Activated naive CD4-positive, alpha-beta T cell treated with anti-CD3 and anti-CD28 coated beads, Interleukin-2, amount 50 U/mL, for 24 hours (primary cell): ENCODE measurements around the gene ITGB7.

Experiments used
- H3K27ac Mint-ChIP-seq: one replicate; pipeline ENCODE4 v1.8.0; 2021; ENCODE audit warnings: mild to moderate bottlenecking, mixed read lengths
- H3K27me3 Mint-ChIP-seq: one replicate; pipeline ENCODE4 v1.8.0; 2021; ENCODE audit warnings: mixed read lengths
- H3K36me3 Mint-ChIP-seq: one replicate; pipeline ENCODE4 v1.8.0; 2021; ENCODE audit warnings: mixed read lengths
- H3K4me1 Mint-ChIP-seq: one replicate; pipeline ENCODE4 v1.8.0; 2021; ENCODE audit warnings: mixed read lengths
- H3K4me3 Mint-ChIP-seq: one replicate; pipeline ENCODE4 v1.8.0; 2021; ENCODE audit warnings: mild to moderate bottlenecking, mixed read lengths
- H3K9me3 Mint-ChIP-seq: one replicate; pipeline ENCODE4 v1.8.0; 2021; ENCODE audit warnings: mixed read lengths

The ITGB7 gene

DNA sequence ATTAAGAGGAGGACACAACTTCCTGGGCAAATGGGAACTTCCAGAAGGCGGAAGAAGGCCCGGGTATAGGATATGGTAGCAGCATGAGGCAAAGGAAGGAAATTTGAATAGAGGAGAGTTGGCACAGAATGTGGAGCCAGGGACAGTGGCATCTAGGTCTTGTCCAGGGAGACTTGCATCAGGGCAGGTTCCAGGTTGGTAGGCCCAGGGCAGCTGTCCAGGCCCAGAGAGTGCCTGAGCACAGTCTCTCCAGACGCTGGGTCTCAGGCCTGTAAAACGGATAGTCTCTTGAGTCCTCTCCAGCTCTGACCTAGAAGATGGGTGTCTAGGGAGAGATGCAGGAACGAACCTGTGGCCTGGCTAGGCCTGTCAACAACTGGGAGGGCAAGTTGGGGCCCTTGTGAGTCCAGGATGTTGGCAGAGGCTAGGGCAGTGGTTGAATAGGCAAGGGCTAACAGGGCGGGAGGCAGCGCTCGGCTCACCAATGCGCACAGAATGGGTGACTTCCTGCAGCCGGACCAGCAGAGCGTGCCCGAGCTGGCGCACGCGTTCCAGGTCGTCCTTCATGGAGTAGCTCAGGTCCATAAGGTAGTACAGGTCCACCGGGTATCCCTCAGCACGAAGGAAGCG, 9.9 kb downstream of the ITGB7 start:
- peak overlapping the region; percentile 92 for H3K27ac Mint-ChIP-seq
- peaks cover 50% of the 10 kb centered on the region for H3K4me1 Mint-ChIP-seq
- no peaks in the 10 kb centered on the region for H3K27me3 Mint-ChIP-seq
- no peak overlapping the region for H3K4me3 Mint-ChIP-seq
- no peaks in the 10 kb centered on the region for H3K9me3 Mint-ChIP-seq
- H3K36me3 Mint-ChIP-seq, result peaks cover 9% of the 10 kb centered on the region

DNA sequence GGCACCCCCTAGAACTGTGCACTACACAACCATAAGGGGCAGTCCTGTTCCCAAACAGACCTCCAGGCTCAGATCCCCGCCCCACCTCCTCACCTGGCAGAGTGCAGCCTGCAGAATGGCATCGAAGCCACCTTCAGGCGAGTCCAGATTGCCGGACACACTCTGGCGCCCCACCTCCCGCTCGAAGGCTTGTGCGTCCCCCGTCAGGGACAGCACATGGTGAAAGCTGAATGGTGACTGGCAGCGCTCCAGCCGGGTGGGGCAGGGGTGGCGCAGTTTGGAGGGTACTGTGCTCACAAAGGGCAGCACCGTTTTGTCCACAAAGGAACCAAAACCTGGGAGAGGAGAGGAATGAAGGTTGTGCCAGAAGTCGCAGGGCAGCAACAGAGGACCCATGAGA, 10.6 kb downstream of the ITGB7 start:
- Mint-ChIP-seq H3K27me3 (no peaks in the 10 kb centered on the region), H3K4me3 (no peak overlapping the region), H3K36me3 (peaks cover 11% of the 10 kb centered on the region), H3K4me1 (peaks cover 47% of the 10 kb centered on the region), H3K9me3 (no peaks in the 10 kb centered on the region), H3K27ac (no peak overlapping the region)

GRCh38 chr12:53195516-53196420, 11.3 kb downstream of the ITGB7 start:
- Mint-ChIP-seq H3K4me1 (peaks cover 42% of the 10 kb centered on the region), H3K27me3 (no peaks in the 10 kb centered on the region), H3K9me3 (no peaks in the 10 kb centered on the region), H3K27ac (peak overlapping the region; percentile 24), H3K4me3 (no peak overlapping the region), H3K36me3 (peaks cover 8% of the 10 kb centered on the region)

DNA sequence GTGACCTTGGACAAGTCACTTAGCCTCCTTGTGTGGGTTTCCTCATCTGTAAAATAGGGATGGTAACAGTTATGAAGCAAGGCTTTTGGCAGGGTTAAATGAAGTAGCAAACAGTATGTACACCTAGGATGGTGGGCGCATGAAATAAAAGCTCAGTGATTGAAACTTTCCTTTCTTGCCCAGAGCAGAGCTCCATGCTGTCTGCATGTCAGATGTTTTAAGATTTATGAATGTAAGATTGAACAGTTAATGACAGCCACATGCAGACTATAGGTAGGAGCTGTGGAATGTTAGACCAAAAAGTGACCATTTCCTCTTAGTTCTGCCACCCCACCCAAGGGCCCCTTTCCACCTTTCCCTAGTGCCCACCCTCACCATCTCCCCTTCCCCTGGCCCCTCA, 12.1 kb downstream of the ITGB7 start:
- H3K27me3 Mint-ChIP-seq, result no peaks in the 10 kb centered on the region
- no peaks in the 10 kb centered on the region for H3K9me3 Mint-ChIP-seq
- peaks cover 39% of the 10 kb centered on the region for H3K4me1 Mint-ChIP-seq
- peak overlapping the region; percentile 24 for H3K27ac Mint-ChIP-seq
- H3K4me3 Mint-ChIP-seq, result no peak overlapping the region
- peaks cover 6% of the 10 kb centered on the region for H3K36me3 Mint-ChIP-seq

GRCh38 chr12:53193985-53194716, 12.9 kb downstream of the ITGB7 start:
- H3K36me3 Mint-ChIP-seq, result peaks cover 3% of the 10 kb centered on the region
- H3K9me3 Mint-ChIP-seq, result no peaks in the 10 kb centered on the region
- H3K27ac Mint-ChIP-seq, result peak overlapping the region; percentile 94
- no peak overlapping the region for H3K4me3 Mint-ChIP-seq
- H3K27me3 Mint-ChIP-seq, result no peaks in the 10 kb centered on the region
- peaks cover 35% of the 10 kb centered on the region for H3K4me1 Mint-ChIP-seq

- peaks cover 27% of the 10 kb centered on the region for H3K4me1 Mint-ChIP-seq
Observed at GRCh38 chr12:53193040-53193439, 14.0 kb downstream of the ITGB7 start.

DNA sequence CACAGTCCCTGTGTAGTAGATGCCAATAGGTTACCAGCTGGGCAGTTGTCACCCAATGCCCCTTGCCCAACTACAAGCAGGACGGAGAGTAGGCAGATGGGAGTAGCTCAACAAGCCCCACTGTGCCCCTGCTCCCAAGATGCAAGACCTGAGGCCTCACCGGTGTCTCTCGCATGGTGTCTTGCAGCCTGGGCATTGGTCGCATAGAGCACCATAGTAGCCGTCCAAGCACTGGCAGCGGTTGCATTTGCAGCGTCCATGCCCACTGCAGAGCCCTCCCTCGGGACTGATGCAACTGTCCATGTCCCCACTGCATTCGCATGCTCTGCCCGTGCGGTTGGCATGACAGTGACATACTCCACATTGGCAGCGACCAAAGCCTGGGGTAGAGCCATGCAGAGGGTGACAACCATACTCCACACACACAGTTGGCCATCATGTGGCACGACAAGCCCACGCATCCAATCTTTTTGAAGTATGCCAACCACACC, 14.5 kb downstream of the ITGB7 start:
- Mint-ChIP-seq H3K36me3 (peaks cover 3% of the 10 kb centered on the region), H3K27me3 (no peaks in the 10 kb centered on the region), H3K9me3 (no peaks in the 10 kb centered on the region), H3K4me1 (peaks cover 24% of the 10 kb centered on the region), H3K4me3 (no peak overlapping the region), H3K27ac (peak overlapping the region; percentile 12)

More at GRCh38 chr12:53193040-53193439, 14.0 kb downstream of the ITGB7 start:
- no peaks in the 10 kb centered on the region for H3K9me3 Mint-ChIP-seq
- H3K36me3 Mint-ChIP-seq, result peaks cover 3% of the 10 kb centered on the region
- H3K4me3 Mint-ChIP-seq, result no peak overlapping the region
- H3K27me3 Mint-ChIP-seq, result no peaks in the 10 kb centered on the region
- peak overlapping the region; percentile 12 for H3K27ac Mint-ChIP-seq

DNA sequence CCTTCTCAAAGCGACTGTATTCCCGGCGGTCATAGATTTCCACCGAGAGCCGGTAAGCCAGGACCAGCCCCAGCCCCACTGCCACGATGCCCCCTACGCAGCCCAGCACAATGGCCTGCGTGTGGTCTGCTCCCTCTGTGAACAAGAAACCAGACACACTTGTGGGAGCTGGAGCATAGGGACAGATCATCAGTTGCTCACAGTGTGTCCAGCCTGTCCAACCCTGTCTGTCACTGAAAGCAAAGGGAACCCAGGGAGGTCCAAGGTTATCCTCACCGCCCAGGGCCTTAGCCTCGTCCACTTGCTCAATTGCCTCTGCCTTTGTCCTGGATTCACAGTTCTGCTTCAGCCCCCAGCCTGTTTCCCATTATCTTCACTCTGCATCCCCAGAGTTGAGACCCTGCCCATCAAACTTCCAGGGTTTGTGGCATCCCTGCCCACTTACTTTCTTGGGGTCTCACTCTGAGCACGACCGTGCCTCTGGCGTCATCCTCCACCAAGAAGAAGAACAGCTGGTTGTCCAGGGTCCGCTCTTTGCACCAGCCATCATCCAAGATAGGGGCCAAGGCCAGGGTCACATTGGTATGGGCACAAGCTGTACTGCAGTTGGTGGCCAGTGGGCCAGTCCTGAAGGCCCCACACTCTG, 15.0 kb downstream of the ITGB7 start:
- Mint-ChIP-seq H3K4me1 (peaks cover 20% of the 10 kb centered on the region), H3K27ac (no peak overlapping the region), H3K27me3 (no peaks in the 10 kb centered on the region), H3K36me3 (peaks cover 3% of the 10 kb centered on the region), H3K4me3 (no peak overlapping the region), H3K9me3 (no peaks in the 10 kb centered on the region)

- peaks cover 13% of the 10 kb centered on the region for H3K4me1 Mint-ChIP-seq
- no peak overlapping the region for H3K27ac Mint-ChIP-seq
- H3K27me3 Mint-ChIP-seq, result no peaks in the 10 kb centered on the region
- no peaks in the 10 kb centered on the region for H3K9me3 Mint-ChIP-seq
- no peak overlapping the region for H3K4me3 Mint-ChIP-seq
- H3K36me3 Mint-ChIP-seq, result peaks cover 3% of the 10 kb centered on the region
Observed at GRCh38 chr12:53191096-53191884, 15.8 kb downstream of the ITGB7 start.

- Mint-ChIP-seq H3K36me3 (peaks cover 3% of the 10 kb centered on the region), H3K4me3 (no peak overlapping the region), H3K4me1 (peaks cover 22% of the 10 kb centered on the region)
Observed at GRCh38 chr12:53190108-53190729, 16.8 kb downstream of the ITGB7 start.

DNA sequence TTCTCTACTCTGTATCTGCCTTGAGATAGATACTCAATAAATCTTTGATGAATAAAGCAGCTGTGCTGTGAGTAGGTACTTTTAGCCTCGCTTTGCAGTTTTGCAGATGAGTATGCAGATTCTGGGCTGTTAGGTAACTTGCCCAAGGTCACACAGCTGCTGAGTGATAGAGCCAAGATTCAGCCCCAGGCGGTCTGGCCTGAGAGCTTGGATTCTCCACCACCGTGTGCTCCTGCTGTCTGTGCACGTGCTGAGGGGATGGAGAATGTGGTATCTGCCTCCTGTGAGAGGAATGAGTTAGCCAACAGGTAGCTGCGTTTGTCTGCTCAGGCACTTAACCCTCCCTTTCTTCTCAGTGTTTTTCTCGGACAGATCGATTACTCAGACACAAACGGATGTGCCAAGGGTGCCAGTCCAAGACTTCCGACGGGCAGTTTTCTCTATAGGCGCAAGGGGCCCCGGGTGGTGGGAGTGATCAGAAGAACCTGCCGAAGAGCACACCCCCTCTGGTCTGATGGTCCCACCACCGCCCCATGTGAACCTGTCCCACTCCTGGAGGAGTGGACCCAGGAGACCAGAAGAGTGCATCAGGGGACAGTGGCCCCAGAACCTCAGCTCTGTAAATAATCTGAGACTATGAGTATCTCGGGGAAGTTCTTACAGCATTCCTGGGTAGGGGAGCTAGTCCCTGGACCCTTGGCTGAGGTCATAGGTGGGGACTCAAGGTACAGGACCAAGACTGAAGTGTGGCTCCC, 19.7 kb downstream of the ITGB7 start:
- peaks cover 49% of the 10 kb centered on the region for H3K4me1 Mint-ChIP-seq
- peaks cover 8% of the 10 kb centered on the region for H3K36me3 Mint-ChIP-seq
- H3K27ac Mint-ChIP-seq, result no peak overlapping the region
- H3K27me3 Mint-ChIP-seq, result no peaks in the 10 kb centered on the region
- H3K4me3 Mint-ChIP-seq, result no peak overlapping the region
- no peaks in the 10 kb centered on the region for H3K9me3 Mint-ChIP-seq

More at GRCh38 chr12:53190108-53190729, 16.8 kb downstream of the ITGB7 start:
- H3K9me3 Mint-ChIP-seq, result no peaks in the 10 kb centered on the region
- peak overlapping the region; percentile 84 for H3K27ac Mint-ChIP-seq
- no peaks in the 10 kb centered on the region for H3K27me3 Mint-ChIP-seq

DNA sequence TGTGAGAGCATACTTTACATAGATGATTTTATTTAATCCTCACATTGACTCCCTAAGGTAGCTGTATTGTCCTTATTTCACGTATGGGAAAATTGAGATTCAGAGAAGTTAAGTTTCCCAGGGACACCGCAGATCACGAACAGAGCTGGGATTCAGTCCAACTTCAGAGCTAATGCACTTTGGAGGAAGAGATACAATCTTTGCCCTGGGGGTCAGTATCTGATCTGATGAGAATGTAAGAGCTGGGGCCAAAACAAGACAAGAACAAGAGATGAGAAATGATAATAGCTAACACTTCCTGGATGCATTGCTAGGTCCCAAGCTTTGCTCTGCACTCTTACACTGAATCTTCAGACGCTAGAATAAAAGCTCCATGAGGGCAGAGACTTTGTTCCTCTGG, 20.3 kb downstream of the ITGB7 start:
- no peaks in the 10 kb centered on the region for H3K27me3 Mint-ChIP-seq
- peak overlapping the region; percentile 8 for H3K27ac Mint-ChIP-seq
- H3K9me3 Mint-ChIP-seq, result no peaks in the 10 kb centered on the region
- no peak overlapping the region for H3K4me3 Mint-ChIP-seq
- peaks cover 10% of the 10 kb centered on the region for H3K36me3 Mint-ChIP-seq
- peaks cover 55% of the 10 kb centered on the region for H3K4me1 Mint-ChIP-seq

- H3K4me3 Mint-ChIP-seq, result no peak overlapping the region
- peaks cover 58% of the 10 kb centered on the region for H3K4me1 Mint-ChIP-seq
- H3K27me3 Mint-ChIP-seq, result no peaks in the 10 kb centered on the region
- no peaks in the 10 kb centered on the region for H3K9me3 Mint-ChIP-seq
- H3K27ac Mint-ChIP-seq, result peak overlapping the region; percentile 73
- peaks cover 14% of the 10 kb centered on the region for H3K36me3 Mint-ChIP-seq
Observed at GRCh38 chr12:53185582-53186153, 21.4 kb downstream of the ITGB7 start.
